ENCODE measurements around the gene PDZRN3.

The PDZRN3 gene

DNA sequence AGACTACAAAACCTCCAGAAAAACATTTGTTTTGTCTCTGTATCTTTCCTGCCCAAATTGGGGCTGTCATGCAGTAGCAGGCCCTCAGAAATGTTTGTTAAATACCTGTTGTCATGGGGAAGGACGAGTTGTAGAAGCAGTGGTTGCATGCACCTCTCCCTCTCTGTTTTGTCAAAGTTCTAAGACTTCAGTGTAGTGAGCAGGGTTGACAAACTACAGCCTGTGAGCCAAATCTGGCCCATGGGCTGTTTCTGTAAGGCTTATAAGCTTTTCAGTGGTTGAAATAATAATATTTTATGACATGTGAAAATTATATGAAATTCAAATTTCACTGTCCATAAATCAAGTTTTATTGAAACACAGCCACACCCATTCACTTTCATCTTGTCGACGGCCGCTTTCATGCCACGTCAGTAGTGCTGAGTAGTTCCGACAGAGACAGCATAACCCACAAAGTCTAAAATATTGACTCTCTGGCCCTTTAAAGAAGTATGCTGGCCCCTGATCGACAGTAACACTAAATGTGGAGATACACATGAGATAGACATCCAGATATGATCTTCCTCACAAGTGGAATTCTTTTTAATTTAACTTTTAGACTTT lies 102.9 kb downstream of the PDZRN3 start:
- no peak for TF ChIP-seq ARNTL (CRISPR knock-in tag; IDR thresholded peaks at IDR 0.05; ENCODE audit: borderline replicate concordance, low read depth)
- TF ChIP-seq, protein P1, sequence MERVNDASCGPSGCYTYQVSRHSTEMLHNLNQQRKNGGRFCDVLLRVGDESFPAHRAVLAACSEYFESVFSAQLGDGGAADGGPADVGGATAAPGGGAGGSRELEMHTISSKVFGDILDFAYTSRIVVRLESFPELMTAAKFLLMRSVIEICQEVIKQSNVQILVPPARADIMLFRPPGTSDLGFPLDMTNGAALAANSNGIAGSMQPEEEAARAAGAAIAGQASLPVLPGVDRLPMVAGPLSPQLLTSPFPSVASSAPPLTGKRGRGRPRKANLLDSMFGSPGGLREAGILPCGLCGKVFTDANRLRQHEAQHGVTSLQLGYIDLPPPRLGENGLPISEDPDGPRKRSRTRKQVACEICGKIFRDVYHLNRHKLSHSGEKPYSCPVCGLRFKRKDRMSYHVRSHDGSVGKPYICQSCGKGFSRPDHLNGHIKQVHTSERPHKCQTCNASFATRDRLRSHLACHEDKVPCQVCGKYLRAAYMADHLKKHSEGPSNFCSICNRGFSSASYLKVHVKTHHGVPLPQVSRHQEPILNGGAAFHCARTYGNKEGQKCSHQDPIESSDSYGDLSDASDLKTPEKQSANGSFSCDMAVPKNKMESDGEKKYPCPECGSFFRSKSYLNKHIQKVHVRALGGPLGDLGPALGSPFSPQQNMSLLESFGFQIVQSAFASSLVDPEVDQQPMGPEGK (CRISPR knock-in tag; IDR thresholded peaks at IDR 0.05; ENCODE audit: borderline replicate concordance) = no peak
- TF ChIP-seq ZFP3 (CRISPR knock-in tag; IDR thresholded peaks at IDR 0.05) = no peak
- TF ChIP-seq OSR1 (CRISPR knock-in tag; IDR thresholded peaks at IDR 0.05) = no peak
- TF ChIP-seq ZC3H10 (CRISPR knock-in tag; IDR thresholded peaks at IDR 0.05) = no peak
- no peak for TF ChIP-seq ZNF565 (CRISPR knock-in tag; conservative IDR thresholded peaks at IDR 0.05; ENCODE audit: low read depth)
- no peak for TF ChIP-seq RARB (CRISPR knock-in tag; IDR thresholded peaks at IDR 0.05)
- TF ChIP-seq BACH2 (CRISPR knock-in tag; IDR thresholded peaks at IDR 0.05; ENCODE audit: borderline replicate concordance) = no peak
- TF ChIP-seq GLIS3 (CRISPR knock-in tag; IDR thresholded peaks at IDR 0.05) = no peak
- no peak for TF ChIP-seq ZNF70 (CRISPR knock-in tag; IDR thresholded peaks at IDR 0.05)
- TF ChIP-seq, protein P2, sequence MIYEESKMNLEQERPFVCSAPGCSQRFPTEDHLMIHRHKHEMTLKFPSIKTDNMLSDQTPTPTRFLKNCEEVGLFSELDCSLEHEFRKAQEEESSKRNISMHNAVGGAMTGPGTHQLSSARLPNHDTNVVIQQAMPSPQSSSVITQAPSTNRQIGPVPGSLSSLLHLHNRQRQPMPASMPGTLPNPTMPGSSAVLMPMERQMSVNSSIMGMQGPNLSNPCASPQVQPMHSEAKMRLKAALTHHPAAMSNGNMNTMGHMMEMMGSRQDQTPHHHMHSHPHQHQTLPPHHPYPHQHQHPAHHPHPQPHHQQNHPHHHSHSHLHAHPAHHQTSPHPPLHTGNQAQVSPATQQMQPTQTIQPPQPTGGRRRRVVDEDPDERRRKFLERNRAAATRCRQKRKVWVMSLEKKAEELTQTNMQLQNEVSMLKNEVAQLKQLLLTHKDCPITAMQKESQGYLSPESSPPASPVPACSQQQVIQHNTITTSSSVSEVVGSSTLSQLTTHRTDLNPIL (CRISPR knock-in tag; IDR thresholded peaks at IDR 0.05; ENCODE audit: low read depth) = no peak
- TF ChIP-seq ESRRG (CRISPR knock-in tag; IDR thresholded peaks at IDR 0.05) = no peak
- no peak for TF ChIP-seq ISL1 (CRISPR knock-in tag; IDR thresholded peaks at IDR 0.05)
- TF ChIP-seq CSDC2 (CRISPR knock-in tag; IDR thresholded peaks at IDR 0.05) = no peak
- no peak for TF ChIP-seq SNAI2 (CRISPR knock-in tag; IDR thresholded peaks at IDR 0.05)
- TF ChIP-seq, protein P3, sequence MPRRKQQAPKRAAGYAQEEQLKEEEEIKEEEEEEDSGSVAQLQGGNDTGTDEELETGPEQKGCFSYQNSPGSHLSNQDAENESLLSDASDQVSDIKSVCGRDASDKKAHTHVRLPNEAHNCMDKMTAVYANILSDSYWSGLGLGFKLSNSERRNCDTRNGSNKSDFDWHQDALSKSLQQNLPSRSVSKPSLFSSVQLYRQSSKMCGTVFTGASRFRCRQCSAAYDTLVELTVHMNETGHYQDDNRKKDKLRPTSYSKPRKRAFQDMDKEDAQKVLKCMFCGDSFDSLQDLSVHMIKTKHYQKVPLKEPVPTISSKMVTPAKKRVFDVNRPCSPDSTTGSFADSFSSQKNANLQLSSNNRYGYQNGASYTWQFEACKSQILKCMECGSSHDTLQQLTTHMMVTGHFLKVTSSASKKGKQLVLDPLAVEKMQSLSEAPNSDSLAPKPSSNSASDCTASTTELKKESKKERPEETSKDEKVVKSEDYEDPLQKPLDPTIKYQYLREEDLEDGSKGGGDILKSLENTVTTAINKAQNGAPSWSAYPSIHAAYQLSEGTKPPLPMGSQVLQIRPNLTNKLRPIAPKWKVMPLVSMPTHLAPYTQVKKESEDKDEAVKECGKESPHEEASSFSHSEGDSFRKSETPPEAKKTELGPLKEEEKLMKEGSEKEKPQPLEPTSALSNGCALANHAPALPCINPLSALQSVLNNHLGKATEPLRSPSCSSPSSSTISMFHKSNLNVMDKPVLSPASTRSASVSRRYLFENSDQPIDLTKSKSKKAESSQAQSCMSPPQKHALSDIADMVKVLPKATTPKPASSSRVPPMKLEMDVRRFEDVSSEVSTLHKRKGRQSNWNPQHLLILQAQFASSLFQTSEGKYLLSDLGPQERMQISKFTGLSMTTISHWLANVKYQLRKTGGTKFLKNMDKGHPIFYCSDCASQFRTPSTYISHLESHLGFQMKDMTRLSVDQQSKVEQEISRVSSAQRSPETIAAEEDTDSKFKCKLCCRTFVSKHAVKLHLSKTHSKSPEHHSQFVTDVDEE (CRISPR knock-in tag; IDR thresholded peaks at IDR 0.05) = no peak
- no peak for TF ChIP-seq ZNF8 (CRISPR knock-in tag; IDR thresholded peaks at IDR 0.05)
- TF ChIP-seq, protein P4, sequence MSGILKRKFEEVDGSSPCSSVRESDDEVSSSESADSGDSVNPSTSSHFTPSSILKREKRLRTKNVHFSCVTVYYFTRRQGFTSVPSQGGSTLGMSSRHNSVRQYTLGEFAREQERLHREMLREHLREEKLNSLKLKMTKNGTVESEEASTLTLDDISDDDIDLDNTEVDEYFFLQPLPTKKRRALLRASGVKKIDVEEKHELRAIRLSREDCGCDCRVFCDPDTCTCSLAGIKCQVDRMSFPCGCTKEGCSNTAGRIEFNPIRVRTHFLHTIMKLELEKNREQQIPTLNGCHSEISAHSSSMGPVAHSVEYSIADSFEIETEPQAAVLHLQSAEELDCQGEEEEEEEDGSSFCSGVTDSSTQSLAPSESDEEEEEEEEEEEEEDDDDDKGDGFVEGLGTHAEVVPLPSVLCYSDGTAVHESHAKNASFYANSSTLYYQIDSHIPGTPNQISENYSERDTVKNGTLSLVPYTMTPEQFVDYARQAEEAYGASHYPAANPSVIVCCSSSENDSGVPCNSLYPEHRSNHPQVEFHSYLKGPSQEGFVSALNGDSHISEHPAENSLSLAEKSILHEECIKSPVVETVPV (CRISPR knock-in tag; IDR thresholded peaks at IDR 0.05) = no peak
- no peak for ATAC-seq

DNA sequence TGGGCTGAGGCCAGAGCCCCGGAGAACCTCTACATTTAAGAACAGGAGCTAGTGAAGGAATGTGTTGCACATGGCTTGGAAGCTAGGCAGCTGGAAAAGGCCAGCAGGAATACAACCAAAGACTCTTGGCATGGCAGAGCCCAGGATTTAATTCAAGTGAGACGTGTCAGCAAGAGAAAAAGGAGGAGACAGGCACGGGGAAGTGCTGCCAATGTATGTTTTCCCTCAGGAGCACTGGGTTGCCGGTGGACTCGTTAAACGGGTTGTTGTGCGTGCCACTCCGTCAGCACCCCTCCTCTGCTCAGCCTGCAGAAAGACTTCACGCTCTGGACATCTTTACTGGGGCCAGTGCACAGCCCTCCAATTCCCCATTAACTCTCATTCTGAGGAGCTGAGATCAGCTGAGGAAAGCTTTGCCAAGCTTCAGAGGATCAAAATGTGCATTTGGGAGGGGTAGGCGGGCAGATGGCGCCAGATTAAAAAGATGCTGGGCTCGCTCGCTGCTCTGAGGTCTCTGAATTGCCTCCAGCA lies 103.7 kb downstream of the PDZRN3 start:
- peak; percentile 20; the same call in 1 of the 3 replicates for ATAC-seq
- TF ChIP-seq ZC3H10 (CRISPR knock-in tag; IDR thresholded peaks at IDR 0.05) = no peak

DNA sequence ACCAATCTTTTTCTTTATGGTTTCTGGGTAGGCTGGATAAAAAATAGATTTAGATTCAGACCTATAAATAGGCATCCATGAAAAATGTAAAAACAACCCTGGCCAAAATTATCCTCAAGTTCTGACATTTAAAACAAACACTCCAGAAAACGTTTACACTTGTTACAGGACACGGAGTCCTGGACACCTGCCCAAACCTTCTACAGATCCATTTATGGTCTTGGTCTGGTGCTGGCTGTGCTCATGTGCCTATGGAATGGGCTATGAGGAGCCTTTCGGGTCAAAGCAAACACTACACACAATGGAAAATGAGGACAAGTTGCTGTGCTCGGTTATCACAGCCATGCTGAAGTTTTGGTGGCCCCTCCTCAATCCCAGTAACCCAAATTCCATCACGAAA lies 108.1 kb downstream of the PDZRN3 start:
- TF ChIP-seq TCF4 (CRISPR knock-in tag; IDR thresholded peaks at IDR 0.05; ENCODE audit: borderline replicate concordance) = no peak
- no peak for TF ChIP-seq OSR1 (CRISPR knock-in tag; IDR thresholded peaks at IDR 0.05)
- TF ChIP-seq, protein P4 (CRISPR knock-in tag; IDR thresholded peaks at IDR 0.05) = no peak
- TF ChIP-seq, protein P3 (CRISPR knock-in tag; IDR thresholded peaks at IDR 0.05) = no peak
- no peak for TF ChIP-seq TOX (CRISPR knock-in tag; IDR thresholded peaks at IDR 0.05; ENCODE audit: borderline replicate concordance)
- TF ChIP-seq ZFP3 (CRISPR knock-in tag; IDR thresholded peaks at IDR 0.05) = no peak
- TF ChIP-seq RARB (CRISPR knock-in tag; IDR thresholded peaks at IDR 0.05) = no peak
- ATAC-seq = no peak
